SKM-1 treated with dmso at 0.1 percent for 144 hours (cell line): ENCODE results near the gene ZNF222.

Source experiments
- DNase-seq: peaks from one replicate; lab custom pipeline; 2025; ENCODE audit not compliant: unreplicated experiment; lab: John Stamatoyannopoulos, UW

Gene ZNF222

DNA sequence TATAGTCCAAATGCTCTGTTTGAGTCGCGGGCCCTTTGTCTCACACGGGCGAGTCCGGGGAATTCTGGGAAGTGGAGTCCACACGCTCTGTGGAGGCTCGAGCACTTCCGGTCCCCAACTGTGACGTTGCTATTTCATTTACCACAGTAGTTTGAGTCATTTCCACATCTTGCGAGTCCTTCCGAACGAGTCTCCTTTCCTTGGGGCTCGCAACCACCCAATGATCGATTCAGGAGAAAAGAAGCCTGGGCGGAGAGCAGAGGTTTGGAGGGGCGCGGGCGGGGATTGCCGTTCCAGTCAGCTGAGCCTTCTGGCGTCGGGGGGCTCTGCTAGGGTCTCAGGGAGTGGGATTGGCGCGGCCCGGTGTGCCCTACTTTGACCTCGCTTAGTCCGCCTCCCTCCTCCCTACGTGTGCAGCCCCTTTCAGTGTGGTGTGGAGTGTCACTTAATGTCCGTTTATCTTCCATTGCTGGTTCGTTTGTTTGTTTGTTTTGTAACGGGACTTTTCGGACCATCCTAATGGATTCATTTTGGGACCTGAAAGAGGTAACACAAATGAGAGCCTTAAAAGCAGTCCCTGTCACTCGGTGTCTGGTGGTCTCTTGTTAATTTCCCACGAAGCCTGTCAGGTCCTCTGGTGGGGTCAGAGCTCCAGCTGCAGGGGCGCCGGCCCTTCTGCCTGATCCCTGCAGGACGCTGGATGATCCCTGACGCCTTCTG is at the start of gene ZNF222:
Gene ZNF222 (plus strand): TSS at position 163 of the 720 bp plus-strand sequence. CDS start 58 bp downstream, at position 221.
- peak; percentile 32 for DNase-seq

DNA sequence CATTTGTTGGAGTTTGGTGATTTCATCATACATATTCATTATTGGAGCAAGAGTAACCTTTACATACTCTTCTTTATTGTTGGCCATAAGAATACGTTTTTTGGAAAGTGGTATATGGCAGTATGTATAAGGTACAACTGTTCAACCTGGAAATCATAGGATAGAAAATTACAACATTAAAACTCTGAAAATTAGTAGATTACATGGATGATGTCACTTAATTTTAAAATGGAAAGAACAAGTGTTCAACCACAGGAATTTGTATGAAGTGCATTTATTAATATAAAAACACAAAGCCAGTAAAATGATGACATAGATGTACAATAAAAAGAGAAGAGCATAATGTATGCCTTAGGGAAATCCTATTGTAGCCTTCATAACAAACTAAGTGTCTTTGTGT is 48.4 kb upstream of the ZNF222 start:
- no peak for DNase-seq

DNA sequence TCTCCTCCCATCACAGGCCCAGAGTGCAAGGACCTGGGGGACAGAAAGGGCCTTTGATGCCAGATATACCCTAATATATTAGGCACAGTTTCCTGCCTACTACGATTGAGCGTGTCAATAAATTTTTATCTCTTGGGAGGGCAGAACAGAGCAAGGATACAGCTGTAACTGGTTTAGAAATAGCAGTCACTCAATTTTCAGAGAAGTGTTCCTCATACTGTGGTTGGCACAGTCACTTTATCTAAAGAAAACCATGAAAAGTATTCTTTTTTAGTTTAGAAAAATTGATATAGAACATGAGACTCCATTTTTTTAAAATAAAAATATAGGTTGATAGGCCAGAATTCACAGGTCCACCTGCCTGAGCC is 41.7 kb upstream of the ZNF222 start:
- no peak for DNase-seq

DNA sequence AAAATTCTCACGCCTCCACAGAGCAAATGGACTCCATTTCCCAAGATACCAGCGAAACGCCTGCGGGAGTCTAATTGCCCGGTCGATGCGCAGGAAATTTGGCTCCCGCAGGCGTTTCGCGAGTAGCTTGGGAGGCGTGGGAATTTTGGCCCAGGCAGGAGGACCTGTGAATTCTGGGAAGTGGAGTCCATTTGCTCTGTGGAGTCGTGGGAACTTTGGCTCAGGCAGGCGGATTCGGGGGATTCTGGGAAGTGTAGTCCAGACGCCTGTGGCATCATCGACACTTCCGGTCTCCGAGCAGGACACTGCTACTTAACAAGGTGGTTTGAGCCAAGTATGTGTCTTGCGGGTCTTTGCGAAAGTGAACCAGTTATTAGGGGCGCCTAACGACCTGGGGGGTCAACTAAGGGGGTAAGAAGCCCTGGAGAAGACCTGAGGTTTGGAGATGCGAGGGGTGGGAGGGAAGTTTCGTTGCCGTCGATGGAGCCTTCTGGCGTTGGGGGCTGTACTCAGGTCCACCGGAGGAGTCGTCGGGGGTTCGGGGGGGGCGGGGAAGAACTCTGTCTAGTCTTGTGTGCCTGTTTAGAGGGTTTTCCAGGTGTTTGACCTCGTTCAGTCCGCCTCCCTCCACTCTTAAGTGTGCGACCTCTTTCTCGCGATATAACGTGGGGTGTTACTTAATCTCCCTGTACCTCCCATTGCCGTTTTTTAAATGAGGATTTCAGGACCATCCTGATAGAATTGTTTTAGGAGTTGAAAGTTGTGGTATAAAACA is 41.1 kb upstream of the ZNF222 start, which contains the start of gene ZNF155:
Gene ZNF155 (plus strand): TSS at position 277 of the 775 bp plus-strand sequence. CDS start 4,356 bp downstream, outside the sequence.
- peak; percentile 61 for DNase-seq

DNA sequence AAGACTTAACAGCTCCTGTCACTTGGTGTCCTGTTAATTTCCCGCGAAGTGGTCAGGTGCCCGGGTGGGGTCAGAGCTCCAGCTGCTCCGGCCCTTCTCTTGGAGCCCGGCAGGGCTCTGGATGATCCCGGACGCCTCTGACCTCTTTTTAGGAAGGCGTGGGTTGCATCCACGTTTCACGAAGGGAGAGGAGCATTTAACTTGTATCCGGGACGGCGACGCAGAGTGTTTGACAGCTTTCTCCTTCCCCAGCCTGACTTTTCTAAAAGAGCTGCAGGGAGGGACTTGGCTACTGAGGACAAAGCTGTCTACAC is 40.5 kb upstream of the ZNF222 start:
- no peak for DNase-seq

DNA sequence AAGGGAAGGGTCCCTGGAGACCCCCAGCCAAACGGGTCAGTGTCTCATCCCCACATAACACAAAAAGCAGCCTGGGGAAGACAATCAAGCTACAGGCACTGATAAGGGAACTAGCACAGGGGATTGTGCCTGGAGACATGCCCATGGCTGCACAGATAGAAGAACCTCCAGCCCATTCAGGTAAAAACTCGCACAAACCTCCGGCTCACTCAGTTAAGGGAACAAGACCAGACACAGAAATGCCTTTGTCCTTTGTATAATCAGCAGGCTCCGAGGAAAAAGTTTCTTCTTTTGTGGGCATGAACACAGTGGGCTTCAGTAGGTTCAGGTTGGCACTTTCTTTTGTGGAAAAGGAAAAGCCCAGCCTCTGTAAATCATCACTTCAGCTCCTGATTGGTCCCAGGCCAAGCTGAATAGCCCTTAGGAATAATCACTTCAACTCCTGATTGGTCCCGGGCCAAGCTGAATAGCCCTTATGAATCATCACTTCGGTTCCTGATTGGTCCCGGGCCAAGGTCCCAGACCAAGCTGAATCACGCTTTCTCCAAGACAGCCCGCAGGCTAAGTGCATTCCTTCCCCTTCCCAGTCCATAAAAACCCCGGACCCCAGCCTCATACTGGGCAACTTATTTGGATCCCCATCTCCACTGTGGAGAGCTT is 27.4 kb upstream of the ZNF222 start:
- no peak for DNase-seq

DNA sequence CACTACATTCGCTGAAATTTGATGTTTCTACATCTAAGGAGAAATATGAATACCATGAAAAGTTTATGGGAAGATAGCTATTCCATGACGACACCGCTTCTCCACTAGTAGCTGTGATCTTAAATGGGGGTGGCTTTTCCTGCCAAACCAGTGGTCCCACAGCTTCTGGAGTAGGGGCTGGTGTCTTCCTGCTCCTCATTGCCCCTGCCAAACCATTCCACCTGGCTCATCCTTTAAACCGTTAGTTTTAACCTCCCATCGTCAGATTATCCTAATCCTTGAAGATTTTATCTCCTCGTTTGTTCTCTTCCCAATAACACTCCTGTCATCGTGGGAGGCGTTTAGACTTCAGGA is 23.0 kb upstream of the ZNF222 start:
- no peak for DNase-seq

DNA sequence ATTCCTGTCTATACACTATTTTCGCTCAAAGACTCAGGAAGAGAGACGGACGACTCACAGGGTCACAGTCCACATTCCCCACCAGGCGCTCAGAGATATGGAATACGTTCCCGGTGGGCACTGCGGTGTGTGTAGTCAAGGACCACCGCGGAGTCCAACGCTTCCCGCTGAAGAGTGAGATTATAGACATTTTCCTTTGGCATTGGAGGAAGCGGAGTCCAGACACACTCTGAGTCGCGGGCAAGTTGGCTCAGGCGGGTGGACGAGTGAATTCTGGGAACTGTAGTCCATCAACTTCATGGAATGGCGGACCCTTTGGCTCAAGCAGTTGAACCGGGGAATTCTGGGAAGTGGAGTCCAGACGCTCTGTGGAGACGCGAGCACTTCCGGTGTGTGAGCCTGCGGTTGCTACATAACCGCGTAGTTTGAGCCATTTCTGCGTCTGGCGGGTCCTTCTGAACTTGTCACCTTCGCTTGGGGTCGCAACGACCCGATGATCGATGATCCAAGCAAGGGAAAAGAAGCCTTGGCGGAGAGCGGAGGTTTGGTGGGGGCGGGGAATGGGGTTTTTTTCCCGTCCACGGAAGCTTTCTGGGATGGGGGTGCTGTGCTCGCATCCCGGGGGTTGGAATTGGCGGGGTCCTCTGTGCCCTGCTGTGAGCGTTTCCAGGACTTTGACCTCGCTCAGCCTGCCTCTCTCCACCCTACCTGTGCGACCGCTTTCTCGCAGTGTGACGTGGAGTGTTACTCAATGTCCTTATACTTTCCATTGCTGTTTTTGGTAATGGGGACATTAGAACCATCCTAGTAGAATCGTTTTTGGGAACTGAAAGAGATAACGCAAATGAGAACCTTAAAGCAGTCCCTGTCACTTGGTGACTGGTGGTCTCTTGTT is 22.4 kb upstream of the ZNF222 start, which contains the start of gene ZNF230:
Gene ZNF230 (plus strand): TSS at position 392 of the 895 bp plus-strand sequence. CDS start 4,122 bp downstream, outside the sequence.
- DNase-seq = peak; percentile 90

DNA sequence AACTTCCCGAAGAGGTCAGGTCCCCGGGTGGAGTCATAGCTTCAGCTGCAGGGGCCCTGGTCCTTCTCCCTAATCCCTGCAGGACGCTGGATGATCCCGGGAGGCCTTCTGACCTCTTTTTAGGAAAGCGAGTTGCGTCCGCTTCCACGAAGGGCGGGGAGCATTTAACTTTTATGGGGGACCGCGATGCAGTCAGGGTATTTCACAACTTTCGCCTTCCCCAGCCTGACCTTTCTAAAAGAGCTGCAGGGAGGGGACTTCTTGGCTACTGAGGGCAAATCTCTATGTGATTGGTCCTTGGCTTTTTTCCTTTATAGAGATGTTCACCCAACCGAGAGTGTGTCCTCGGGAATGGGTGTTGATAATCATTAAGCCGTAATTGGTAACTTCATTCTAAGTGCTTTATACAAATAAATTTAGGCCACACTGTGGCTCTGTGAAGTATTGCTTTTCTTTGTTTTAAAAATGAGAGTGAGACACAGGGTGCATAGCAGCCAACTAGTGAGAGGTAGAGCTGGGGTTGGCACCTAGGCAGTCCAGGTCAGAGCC is 21.6 kb upstream of the ZNF222 start:
- no peak for DNase-seq

DNA sequence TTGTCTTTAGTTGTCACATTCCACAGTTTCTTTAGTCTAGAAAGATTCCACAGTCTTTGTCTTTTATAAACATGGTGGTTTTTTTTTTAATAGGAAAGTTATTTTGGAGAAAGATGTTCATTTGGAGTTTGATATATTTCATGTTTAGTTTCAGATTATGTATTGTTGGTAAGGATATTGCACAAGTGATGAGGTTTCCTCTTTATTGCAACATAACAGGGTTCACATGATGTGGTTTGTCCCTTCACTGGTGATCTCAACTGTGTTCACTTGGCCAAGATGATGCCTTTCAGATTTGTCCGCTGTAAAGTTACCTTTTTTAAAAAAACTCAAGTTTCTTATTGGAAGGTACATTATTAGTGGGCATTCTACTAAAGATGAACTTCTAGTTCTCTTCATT is 19.2 kb upstream of the ZNF222 start:
- DNase-seq = peak; percentile 57

DNA sequence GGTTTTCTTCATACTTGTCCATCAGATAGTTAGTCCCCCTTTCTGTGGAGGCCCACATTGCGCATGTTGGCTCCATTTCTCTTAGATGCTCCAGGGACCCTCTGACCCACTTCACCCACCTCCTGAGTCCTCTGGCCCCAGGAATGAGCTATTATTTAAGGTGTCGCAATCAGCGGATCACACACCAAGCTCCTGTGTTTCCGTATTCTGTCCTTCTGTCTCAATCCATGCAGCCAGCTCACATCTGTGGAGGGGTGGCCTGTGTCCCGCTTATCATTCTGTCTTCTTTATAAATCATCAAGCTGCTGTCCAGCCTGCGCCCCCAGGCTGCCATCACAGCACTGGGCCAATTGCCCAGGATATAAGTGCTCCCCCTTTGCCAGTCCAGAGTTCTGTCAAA is 17.7 kb upstream of the ZNF222 start:
- no peak for DNase-seq

DNA sequence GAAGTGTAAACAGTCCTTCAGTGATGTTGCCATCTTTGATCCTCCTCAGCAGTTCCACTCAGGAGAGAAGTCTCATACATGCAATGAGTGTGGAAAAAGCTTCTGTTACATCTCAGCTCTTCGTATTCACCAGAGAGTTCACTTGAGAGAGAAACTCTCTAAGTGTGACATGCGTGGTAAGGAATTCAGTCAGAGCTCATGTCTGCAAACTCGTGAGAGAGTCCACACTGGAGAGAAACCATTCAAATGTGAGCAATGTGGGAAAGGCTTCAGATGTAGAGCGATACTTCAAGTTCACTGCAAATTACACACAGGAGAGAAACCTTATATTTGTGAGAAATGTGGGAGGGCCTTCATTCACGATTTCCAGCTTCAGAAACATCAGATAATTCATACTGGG is 14.7 kb upstream of the ZNF222 start:
- no peak for DNase-seq

DNA sequence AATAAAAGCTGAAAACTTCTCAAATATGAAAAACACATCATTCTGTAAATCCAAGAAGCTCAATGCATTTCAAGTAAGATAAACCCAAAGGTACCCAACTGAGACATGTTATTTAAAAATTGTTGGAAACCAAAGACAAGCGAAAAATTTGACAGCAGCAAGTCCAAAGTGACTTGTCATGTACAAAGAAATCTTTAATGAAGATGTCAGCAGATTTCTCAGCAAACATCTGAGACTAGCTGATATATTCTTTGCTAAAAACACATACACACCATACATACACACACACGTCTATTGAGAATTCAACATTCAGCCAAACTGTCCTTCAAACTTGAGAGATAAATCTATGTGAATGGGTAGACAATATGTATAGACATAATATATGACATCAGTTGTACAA is 5.7 kb upstream of the ZNF222 start:
- DNase-seq = no peak

DNA sequence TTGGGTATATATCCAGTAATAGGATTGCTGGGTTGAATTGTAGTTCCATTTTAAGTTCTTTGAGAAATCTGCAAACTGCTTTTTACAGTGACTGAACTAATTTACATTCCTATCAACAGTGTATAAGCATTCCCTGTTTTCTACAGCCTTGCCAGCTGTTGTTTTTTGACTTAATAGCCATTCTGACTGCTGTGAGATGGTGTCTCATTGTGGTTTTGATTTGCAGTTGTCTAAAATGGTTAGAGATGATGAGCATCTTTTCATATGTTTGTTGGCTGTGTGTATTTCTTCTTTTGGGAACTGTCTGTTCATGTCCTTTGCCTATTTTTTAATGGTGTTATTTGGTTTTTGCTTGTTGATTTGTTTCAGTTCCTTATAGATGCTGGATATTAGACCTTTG is 4.0 kb upstream of the ZNF222 start:
- DNase-seq = no peak

DNA sequence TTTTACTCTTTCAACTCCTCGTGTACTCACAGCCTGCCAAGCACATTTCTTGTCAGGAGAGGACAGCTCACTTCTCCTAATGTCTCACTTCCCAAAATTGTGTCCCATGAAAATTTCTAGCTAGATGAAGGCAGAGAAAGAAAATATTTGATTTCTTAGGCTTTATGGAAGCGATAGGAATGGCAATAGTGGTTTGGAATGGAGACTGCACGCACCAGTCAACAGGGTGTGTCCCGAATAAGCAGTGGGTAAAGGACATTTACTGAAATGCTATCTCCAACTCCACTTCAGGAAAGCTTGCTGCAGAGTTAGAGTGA is 321 bp upstream of the ZNF222 start:
- no peak for DNase-seq

DNA sequence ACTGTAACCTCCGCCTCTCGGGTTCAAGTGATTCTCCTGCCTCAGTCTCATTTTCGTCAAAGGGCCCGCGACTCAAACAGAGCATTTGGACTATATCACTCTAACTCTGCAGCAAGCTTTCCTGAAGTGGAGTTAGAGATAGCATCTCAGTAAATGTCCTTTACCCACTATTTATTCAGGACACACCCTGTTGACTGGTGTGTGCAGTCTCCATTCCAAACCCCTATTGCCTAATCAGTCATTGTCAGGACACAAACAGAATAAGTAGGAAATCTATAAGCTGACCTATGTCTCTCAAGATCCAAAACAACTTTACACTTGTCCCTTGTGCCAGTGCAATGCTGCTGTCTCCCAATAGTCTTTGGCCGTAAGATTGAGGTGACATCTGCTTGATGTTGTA is 1.4 kb downstream of the ZNF222 start:
- no peak for DNase-seq

DNA sequence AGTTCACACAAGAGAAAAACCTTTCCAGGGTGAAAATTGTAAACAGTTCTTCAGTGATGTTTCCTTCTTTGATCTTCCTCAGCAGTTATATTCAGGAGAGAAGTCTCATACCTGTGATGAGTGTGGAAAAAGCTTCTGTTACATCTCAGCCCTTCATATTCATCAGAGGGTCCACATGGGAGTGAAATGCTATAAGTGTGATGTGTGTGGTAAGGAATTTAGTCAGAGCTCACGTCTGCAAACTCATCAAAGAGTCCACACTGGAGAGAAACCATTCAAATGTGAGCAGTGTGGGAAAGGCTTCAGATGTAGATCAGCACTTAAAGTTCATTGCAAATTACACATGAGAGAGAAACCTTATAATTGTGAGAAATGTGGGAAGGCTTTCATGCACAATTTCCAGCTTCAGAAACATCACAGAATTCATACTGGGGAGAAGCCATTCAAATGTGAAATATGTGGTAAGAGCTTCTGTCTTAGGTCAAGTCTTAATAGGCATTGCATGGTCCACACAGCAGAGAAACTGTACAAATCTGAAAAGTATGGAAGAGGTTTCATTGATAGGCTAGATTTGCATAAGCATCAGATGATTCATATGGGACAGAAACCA is 6.9 kb downstream of the ZNF222 start:
- DNase-seq = no peak

DNA sequence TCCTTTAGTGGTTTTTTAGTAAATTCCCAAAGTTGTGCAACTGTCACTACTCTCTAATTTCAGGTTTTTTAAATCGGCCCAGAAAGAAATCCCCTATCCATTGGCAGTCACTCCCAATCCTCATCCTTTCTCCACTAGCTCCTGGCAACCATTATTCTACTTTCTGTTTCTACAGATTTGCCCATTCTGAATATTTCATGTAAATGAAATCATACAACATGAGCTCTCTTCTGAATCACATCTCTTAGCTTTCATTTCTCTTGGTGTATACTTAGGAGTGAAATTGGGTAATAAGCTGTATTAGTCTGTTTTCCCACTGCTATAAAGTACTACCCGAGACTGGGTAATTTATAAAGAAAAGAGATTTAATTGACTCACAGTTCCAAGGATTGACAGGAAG is 17.0 kb downstream of the ZNF222 start:
- no peak for DNase-seq

DNA sequence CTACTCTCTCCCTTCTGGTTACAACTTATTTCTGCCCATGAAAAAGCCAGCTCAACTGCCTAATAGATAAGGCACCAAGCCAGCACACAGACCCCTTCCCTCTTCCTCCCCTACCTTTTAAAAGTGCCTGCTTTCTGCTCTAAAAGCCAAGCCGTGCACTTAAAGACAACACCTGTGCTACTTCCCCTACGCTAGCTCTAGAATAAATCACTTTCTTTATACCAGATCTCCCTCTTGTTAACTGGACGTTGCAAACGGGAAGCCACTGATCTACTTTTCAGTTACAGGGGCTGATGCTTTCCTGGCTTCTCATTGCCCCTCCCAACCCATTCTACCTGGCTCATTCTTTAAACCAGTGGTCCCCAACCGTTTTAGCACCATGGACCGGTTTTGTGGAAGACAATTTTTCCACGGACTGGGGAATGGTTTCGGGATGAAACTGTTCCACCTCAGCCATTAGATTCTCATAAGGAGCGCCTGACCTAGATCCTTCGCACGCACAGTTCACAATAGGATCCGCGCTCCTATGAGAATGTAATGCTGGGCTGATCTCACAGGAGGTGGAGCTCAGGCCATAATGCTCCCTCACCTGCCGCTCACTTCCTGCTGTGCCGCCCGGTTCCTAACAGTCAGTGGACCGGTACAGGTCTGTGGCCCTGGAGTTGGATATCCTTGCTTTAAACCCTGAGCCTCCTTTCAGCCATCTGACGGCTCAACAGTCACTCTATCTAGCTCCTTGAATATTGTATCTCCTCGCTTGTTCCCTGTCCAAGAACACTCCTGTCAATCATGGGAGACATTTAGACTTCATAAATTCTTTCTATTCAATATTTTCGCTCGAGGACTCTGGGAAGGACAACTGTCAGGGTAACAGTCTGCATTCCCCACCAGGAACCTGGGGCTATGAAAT is 25.8 kb downstream of the ZNF222 start:
- no peak for DNase-seq
